ENCODE data around the gene SAFB2.
"Not testable (repeated sequence)": the region's sequence is repeated elsewhere in the genome, so short reads cannot be mapped to it uniquely, and the experiment has no call there.

Gene SAFB2

DNA sequence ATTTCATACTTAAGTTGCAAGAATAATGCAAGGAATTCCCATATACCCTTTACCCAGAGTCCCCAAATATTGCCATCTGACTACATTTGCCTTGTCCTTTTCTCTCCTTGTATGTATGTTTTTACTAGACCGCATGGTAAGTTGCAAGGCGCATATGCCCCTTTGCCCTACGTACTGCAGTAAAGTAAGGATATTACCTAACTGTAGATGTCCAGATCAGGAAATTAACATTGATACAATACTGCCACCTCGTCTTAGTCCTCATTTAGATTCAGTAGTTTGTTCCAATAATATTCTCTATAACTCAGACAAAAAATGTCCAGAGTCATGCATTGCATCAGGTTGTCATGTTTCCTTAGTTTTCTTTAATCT lies 9.7 kb upstream of the SAFB2 start:
- no peak for DNase-seq

DNA sequence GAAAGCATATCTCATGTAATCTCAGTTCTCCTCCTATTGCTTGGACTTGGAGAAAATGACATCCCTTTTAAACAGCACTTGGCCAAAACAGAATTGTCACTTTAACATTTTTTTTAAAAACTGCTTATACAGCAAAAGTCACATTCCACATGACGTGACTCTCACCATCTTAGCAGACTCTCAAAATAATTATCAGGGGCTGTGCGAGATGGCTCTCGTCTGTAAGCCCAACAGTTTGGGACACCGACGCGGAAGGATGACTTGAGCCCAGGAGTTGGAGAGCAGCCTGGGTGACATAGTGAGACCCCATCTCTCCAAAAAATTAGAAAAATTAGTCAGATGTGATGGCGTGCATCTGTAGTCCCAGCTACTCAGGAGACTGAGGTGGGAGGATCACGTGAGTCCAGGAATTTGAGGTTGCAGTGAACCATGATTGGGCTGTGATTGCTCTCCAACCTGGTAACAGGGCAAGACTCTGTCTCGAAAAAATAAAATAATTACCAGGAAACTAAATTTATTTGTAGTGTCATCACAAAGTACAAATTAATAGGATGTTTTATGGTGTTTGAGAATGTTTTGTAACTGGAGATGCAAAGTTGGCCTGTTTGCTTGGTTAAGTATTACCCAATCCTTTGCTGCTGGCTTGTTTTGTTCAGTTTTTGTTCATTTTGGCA lies 9.1 kb upstream of the SAFB2 start:
- DNase-seq = no peak

DNA sequence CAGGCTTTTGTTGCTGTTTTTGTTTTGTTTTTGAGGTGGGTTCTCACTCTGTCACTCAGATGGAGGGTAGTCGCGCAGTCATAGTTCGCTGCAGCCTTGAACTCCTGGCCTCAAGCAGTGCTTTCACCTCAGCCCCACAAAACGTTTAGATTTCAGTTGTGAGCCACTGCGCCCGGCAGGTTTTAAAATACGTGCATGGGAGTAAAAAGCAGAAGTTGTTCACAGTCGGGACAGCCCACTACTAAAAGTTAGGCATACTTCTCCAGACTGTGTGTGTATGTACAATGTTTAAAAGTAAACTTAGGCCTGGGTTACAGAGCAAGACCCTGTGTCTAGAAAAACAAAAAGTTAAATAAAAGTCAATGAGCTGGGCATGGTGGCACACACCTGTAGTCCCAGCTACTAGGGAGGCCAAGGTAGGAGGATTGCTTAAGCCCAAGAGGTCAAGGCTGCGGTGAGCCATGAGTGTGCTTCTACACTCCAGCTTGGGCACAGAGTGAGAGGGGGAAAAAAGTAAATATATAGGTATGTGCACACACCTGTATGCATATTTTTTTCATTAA lies 6.4 kb upstream of the SAFB2 start:
- DNase-seq = no peak

DNA sequence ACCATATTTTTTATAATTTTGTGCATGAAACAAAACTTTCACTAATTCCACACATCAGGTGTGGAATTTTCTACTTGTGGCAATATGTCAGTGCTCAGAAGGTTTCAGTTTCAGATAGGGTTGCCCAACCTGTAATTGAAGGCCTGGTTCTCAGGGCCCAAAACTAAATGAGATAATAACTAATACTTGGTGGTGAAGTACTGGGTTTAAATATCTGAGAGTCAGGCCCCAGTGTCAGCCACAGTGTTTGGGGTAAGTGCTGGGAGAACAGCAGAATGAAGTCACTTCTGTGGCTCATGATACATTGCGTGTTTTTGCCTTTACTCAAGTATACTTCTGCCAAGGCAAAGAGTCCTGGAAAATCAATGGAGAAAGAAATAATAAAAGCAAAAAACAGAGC lies 5.9 kb upstream of the SAFB2 start:
- DNase-seq = no peak

DNA sequence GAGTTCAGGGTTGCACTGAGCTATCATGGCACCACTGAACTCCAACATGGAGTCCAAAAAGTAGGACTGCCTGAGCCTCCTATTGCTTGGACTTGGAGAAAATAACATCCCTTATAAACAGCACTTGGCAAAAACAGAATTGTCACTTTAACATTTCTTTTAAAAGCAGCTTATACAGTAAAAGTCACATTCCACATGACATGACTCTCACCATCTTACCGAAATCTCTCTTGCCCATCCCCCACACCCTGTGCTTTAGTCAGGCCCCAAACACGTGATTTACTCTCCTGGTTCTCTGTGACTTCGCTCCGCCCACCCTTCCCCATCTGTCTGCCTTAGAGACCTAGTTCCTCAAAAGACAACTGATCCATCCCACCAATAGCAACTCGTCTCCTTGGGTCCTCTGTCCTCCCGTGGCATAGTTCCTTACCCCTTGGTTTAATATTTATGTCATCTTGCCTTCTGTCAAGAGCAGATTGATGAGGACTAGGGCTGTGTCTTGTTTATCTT lies 4.9 kb upstream of the SAFB2 start:
- DNase-seq = no peak

DNA sequence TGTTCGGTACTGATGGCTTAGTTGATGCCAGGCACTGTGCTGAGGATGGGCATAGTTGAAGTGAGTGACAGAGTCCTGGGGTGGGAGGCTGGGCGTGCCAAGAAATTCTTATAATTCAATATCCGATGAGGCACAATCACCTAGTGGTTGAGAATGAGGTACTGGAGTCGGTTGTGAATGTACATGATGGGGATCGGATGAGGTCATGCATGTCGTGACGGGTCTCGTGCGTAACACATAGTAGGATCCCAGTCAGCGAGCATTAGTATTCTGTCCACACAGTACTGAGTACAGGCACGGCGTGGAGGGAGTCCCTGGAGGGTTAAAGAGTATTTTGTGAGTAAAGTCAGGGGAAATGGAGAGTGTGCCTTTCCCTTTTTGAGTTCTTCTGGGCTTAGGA lies 3.1 kb upstream of the SAFB2 start:
- DNase-seq = no peak

DNA sequence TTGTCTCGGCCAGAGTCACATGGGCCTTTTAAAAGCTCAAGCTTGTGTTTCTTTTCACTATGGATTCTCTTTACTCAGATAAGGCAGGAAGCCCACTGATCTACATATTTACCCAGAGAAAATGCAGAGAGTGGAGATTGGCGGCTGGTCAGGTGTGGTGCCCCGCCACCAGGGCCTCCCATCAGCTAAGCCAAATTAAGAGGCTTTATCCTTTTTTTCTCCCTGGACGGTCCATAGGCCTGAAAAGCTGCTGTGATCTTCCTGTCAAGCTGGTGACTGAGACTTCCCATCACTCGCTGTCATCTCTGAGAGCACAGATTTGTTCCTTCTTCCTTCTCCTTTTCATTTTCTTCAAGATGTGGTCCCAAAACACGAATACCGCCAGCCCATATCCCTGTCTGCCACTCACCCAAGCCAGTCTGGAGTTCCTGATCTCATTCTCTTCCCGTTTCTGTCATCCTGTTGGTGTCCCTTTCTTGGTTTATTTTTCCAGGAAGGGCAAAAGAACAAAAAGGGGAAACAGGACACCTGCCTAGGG lies 2.2 kb upstream of the SAFB2 start:
- DNase-seq = no peak

DNA sequence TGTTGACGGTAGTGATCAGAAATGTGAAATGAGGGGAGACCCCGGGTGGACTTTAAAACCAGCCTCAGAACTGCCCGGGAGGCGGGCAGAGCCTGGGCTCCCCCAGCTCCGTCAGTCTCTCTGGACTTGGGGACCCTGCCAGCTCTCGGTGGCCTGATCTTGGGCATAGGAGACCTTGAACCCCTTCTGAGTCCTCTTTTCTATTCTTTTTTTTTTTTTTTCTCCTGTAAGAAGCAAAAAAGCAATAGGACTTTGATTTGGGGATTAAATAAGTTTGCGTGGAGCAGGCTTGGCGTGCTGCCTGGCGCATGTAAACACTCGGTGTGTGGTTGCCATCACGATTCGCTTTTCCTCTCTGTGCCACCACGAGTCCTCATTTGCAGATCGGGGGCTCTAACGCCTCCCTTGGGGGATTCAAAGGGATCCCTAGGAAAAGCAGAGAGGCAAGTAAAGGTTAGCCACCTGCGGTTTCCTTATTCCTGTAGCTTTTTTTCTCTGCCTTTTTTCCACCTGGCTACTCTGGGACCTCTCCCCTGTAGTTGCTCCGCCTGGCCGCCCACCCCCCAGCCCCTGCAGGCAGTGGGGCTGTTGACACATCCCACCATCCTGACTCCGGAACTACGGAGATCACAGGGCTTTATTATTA lies 1.6 kb upstream of the SAFB2 start:
- DNase-seq = no peak

DNA sequence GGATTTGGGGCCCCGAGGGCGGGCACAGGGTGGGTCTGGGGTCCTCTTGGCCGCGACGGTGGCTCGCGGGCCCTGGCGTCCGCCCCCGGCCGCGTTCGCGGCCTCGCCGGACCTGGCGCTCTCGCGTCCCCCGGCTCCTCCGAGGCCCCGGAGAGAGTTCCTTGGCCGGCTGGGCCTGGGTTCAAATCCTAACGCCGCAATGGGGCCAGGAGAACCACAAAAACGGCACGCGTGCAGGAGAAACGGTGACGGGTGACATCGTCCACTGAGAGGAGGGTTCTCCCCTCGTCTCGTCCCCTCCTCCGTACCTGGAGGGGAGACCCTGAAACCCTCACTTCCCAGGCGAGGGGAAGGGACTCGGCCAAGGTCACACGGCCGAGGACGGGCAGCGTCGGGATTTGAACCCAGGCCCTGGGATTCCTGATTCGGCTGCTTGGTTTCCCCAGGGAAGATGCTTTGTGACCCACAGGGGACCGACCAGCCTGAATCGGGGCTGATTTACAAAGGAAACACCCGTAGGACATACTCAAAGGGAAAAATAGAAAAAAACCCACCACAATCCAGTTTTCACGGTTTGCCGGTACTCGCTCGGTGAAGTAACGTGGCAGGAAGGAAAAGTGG lies 931 bp upstream of the SAFB2 start:
- no peak for DNase-seq

DNA sequence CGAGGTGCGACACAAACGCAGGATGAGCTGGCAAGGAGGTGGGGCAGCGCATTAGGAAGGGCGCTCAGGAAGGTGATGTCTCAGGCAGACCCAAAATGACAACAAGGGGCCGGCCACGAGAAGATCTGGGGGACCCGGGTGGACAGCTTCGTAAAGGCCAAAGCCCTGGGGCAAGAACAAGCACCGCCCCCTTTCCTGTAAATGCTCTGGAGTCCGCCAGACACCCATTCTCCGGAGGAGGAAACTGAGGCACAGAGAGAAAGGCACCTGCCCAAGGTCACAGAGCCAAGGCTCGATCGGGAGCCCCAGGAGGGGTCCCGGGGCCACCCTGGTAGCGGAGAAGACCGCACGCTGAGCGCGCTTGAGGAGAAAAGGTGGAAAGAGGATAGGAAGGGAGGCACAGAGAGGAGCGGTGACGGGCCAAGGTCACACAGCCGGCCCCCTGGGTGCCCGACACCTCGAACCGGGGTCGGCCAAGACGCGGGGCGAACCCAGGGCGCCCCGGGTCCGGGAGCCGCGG lies 571 bp downstream of the SAFB2 start:
- no peak for DNase-seq

DNA sequence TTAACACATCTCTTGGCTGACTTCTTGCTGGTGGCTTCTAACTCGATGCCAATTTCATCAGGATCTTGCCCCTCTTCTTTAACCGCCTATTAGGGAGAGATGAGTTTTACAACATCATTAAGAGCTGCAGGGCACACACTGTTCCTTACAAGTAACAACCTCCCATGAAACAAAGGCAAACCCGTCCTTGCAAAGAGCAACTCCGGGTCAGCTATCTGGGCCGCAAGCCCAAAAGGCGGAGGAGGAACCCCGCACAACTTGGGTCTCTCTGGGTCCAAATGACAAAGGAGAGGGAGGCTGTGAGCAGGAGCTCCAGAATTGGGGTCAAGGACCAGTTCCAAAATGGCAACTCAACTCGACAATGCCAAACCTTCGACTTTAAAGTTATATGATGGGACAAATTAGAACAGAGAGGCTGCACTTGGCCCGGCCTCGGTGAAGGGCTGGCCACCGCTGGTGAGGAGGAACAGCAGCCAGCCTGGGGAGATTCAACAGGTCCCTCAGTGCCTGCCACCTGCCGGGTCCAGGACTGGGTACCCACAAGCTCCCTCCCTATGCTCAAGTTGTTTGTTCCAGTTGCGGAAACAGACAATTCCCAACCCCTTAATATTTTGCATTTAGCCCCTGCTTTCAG lies 1.1 kb downstream of the SAFB2 start:
- no peak for DNase-seq

DNA sequence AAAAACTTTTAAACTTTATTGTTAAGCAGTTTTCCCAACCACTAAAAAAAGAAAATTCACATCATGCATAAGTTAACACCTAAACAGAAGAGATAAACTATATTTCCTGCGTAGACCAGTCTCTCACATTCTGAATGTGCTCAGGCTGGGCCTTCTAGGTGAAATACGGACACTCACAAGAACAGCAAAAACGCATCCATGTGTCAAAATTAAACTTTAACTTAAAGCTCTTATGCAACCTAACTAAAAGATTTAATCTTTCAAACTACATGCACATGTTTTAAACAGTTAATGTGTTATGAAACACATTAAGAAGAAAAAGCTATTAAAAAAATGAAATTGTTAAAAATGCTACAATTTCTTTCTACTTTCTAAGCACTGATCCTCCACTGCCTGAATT lies 2.6 kb downstream of the SAFB2 start:
- no peak for DNase-seq

DNA sequence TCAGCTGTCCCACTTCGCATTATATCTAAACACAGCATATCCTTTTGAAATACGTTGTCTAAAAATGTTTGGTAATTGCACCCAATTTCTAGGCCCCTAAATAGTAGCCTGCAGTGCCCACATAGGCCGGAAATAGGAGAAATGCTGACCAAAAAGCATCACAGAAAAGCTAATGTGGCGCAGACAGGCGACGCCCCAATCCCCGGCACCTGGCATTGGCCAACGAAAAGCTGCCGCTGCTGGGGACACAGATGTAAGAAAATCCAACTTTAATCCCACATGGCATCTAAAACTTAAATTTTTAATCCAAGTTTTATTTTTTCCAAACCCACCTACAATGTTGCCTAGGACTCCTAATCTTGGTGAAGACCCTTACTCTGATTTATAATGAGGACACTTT lies 4.0 kb downstream of the SAFB2 start:
- DNase-seq = no peak

DNA sequence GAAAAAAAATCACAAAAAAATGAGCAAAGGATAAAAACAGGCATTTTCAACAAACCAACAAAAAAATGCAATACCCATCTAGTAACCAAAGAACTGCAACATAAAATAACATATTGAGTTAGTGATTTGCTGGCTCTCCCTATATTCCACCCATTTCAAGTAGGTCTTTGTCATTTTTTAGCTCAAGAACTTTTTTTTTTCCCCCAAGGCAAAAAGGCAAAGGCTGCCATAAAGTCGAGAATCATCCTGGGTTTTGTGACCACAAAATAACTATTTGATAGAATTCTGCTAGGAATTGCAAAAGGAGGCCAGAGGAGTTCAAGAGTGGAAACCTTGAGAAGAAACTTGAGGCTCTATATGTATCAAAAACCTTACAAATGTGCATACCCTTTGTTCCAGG lies 5.5 kb downstream of the SAFB2 start:
- no peak for DNase-seq

DNA sequence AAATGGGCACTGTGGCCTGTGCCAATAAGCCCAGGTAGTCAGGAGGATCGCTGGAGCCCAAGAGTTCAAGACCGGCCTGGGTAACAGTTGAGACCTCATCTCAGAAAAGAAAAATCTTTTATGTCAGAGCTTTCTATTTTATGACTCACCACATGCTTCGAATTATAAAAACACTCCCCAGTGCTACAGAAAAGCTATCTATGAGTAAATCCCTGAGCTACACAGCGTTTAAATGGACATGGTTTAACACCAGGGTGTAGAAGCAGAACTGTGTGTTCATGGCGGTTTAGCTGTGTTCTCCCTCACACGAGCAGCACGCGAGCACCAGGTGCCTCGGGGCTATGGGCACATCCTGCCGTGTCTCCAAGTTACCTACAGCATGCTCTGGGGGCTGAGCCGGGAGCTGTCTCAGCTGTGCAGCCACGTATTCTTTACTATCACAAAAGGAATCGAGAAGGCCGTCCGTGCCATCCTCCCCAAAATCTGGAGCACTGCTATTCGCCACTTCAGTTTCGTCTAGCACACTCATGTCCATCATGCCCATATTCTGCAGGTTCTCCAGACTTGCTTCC lies 6.7 kb downstream of the SAFB2 start:
- no peak for DNase-seq

DNA sequence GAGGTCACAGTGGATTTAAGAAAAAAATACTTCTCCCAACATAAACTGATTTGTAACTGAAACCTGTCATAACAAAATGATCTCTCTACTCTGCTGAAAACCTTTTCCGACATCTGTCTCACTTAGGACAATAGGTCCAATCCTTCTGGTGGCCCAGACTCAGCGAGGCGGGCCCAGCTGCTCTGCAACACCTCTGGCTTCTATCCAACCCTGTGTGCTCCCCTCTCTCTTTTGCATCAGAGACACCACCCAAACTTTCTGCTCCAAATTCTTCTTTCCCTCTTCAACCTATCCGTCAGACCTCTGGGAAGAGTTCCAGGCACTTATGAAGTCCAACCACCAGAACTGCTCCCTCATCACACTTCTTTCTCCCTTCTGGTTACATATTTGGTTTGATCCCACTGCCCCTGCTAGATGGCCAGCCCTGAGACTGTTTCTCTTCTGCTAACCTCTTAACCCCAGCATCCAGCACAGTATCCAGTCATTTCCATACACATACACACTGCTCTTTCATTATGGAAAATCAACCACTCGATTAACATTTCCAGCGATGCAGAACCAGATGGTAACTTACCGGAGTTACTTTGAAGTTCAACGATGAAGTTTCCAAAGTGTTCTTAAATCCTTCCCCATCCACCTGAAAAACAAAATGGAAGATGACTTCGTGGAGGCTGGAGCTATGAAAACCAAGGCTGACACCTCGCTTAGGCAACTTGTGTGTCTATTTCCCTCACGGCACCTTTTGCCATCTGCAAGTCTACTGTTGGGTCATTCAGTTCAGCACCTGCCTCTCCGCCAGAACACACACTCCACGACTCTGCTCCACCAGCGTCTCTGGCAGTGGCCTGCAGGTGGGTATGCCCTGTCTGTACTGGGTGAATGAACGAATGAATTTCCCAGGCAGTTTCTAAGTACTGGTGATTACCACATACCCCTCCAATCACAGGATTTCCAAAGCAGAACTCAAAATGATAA lies 9.4 kb downstream of the SAFB2 start:
- no peak for DNase-seq

DNA sequence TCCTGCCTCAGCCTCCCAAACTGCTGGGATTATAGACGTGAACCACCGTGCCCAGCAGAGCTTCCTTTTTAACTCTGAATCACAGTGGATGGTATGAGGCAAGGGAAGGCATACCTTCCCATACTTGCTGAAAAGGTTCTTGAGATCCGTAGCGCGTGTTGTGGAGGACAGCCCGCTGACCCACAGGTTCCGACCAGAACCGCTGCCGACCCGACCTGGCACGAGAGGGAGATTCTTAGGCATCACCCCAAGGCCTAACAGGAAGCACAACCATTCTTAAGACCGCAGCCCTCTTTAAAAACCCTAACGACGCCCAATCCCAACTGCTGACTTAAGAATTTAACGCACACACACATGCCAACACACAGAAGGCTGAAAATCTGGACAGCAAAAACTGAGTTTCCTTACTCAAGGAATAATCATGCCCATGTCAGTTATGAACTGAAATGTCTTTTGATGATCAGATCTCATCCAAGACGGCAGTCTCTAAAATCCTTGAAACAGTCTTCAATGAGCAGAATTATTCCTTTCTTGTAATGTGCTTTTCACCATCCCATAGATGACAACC lies 12.6 kb downstream of the SAFB2 start:
- no peak for DNase-seq

DNA sequence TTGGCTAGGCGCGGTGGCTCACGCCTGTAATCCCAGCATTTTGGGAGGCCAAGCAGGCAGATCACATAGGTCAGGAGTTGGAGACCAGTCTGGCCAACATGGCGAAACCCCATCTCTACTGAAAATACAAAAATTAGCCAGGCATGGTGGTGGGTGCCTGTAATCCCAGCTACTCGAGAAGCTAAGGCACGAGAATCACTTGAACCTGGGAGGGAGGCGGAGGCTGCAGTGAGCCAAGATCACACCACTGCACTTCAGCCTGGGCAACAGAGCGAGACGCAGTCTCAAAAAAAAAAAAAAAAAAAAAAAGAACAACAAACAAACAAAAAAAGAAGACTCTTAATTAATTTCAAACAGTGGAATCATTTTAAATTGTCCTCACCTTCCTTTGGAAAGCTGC lies 13.8 kb downstream of the SAFB2 start:
- DNase-seq = not testable (repeated sequence)

DNA sequence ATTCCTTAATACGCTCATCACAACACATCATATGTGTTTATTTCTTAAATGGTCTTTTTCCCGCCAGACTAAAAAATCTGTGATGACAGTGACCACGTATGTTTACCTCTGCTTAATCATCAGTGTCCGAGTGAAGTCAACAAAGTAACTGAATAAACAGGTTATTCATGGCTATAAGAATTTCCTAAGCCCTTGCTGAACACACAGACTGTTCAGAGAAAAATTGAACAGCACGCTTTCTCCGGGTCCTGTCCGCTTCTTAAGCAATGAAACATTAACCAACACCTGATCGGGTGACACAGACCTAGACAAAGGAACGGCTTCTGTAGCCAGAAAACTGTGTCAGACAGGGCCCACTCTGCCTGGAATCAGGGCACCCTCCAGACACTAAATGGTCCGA lies 14.3 kb downstream of the SAFB2 start:
- no peak for DNase-seq

DNA sequence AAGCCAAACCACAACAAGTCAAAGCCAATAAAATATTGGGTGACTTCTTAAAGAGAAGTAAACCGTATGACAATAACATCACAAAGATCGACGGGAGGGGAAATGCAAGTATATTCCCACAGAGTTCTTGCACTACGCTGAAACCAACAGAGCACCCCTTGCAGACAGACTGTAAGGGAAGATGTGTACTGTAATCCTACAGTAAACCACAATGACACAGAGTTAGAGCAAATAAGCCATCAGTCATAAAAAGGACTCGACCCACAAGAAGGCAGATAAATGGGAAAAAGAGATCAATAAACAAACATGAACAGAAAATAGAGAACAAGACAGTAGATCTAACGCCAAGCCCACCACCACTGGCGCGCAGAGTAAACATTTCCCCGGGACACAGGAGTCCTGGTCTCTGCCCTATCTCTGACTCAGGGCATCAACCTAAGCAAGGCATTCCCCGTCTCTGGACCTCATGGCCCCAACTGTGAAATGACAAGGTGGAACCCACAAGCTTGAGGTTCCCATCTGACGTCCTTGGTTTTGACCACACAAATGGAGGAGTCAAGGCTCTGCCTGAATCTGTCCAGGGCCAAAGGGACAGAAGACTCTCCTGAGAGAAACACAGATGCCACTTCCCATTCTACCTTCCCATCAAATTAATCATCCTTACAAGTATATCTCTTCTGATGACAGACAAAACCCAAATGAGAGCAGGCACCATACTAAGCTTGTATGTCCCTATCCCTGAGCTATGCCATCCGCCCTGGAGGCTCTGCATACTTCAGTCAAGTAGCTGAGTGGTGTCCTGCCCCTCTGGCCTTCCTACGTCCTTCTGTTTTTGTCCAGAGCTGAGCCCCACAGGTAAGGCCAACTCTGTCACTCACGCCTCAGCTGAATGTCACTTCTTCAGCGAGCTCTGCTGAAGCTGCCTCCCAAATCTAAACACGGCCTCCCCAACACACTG lies 15.0 kb downstream of the SAFB2 start:
- no peak for DNase-seq

All from NCI-H345 (cell line).